Measurements from ENCODE around the gene NPHP1. TPM values are rescaled to one million over a fixed set of nuclear protein-coding genes. Genes with fewer than 3 reads are reported as not detected.

NPHP1 gene
- total and polyA plus RNA-seq, 2 of the 8 experiments (the other 6 are each of a cell fraction or from before 2014, with no cell fraction given) = 1.4 to 2.8 TPM

DNA sequence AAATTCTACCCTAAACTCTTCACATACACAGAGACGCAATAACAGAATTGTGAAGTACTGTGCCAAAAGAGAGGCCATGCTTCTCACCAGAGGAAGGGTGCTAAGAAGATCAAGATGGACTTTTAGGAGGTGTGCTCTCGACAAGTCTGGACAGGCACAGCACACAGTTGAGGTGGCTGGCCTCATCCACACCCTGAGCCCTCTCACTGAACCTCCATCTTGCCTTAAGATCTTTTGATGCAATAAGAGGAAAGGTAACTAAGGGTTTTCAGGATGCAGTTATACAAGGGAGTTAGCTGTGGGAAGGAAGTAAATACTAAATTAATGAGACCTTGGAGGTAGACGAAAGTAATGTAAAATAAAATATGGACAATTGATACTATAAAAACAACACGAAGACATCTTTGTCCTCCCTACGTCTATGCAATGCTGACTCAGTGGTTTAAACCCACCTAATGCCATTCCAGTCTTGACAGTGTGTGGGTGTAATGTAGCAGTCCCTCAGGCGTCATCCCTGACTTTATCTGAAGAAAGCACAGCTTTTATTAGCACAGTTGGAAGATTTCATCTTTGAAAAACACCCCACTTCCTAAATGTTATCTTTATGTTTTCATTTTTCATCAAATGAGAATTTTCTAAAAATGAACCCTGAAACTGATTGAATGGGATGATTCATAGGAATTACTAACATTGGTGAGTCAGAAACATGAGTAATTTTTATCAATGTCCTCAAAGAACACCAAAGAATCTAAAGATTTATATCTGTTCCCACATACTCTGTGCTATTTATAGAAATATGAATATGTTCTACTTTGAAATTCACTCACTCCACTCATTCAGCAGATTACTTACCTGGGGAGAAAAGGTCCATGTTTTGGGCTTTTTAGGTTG is 55.2 kb downstream of the NPHP1 start:
- Histone ChIP-seq H4K8ac (ENCODE audit: extremely low read depth, insufficient read depth, low read length) (no peak overlapping the region), H3K36me3 (ENCODE audit: control insufficient read depth in 2 of 4, insufficient read depth in 4 of 4, low read length in 3 of 4) (no peaks in the 10 kb centered on the region), H2BK120ac (replicated peaks; ENCODE audit: low read depth, low read length) (no peak overlapping the region), H3K27me3 (replicated peaks in 1 of 4; ENCODE audit: control insufficient read depth in 3 of 4, extremely low read depth in 1 of 4, insufficient read depth in 3 of 4, low read length in 3 of 4) (no peaks in the 10 kb centered on the region), H4K20me1 (replicated peaks in 1 of 2; ENCODE audit: control insufficient read depth in 1 of 2, insufficient read depth in 2 of 2, low read length in 2 of 2) (no peaks in the 10 kb centered on the region), H3K56ac (replicated peaks; ENCODE audit: insufficient read length, low read depth, low read length) (no peak overlapping the region), H3K9me3 (ENCODE audit: insufficient read depth in 2 of 2, low read depth in 1 of 2, low read length in 1 of 2) (peaks cover 4 to 7% of the 10 kb centered on the region in 2 experiments; a peak in 3 of 4 replicates), H2BK5ac (ENCODE audit: low read depth, low read length) (no peak overlapping the region), H3K79me1 (ENCODE audit: low read depth, low read length) (no peaks in the 10 kb centered on the region), H3K4me2 (ENCODE audit: insufficient read depth in 1 of 2, low read depth in 2 of 2, low read length in 2 of 2) (no peak overlapping the region), H3K23me2 (ENCODE audit: low read depth, low read length) (no peaks in the 10 kb centered on the region), H4K91ac (replicated peaks; ENCODE audit: insufficient read length, low read length) (no peak overlapping the region), H3K18ac (ENCODE audit: extremely low read depth, low read length) (no peak overlapping the region), H2BK12ac (ENCODE audit: low read depth, low read length) (no peak overlapping the region), H2BK20ac (ENCODE audit: low read length) (no peak overlapping the region), H2AK5ac (ENCODE audit: low read depth, low read length) (no peak overlapping the region), H2AFZ (ENCODE audit: low read length) (no peak overlapping the region), H4K5ac (ENCODE audit: insufficient read length, low read depth, low read length) (no peak overlapping the region), H2BK15ac (ENCODE audit: low read length) (no peak overlapping the region), H3K27ac (ENCODE audit: low read depth, low read length) (no peak overlapping the region), H3K79me2 (ENCODE audit: control insufficient read depth in 1 of 2, insufficient read depth in 2 of 2, low read length in 2 of 2) (no peaks in the 10 kb centered on the region), H3K9ac (replicated peaks in 1 of 4; ENCODE audit: extremely low read depth in 1 of 4, low read depth in 3 of 4, low read length in 3 of 4) (no peak overlapping the region), H3K4me1 (replicated peaks in 1 of 4; ENCODE audit: control insufficient read depth in 3 of 4, insufficient read depth in 4 of 4, low read length in 3 of 4) (no peaks in the 10 kb centered on the region), H3K4me3 (ENCODE audit: extremely low read depth in 1 of 4, insufficient read depth in 2 of 4, low read depth in 3 of 4, low read length in 4 of 4) (no peak overlapping the region), H3K23ac (ENCODE audit: insufficient read length) (no peak overlapping the region), H3K14ac (ENCODE audit: insufficient read length) (no peak overlapping the region), H3K4ac (replicated peaks; ENCODE audit: insufficient read length, low read depth, low read length) (no peak overlapping the region)
- POLR2A ChIA-PET (ENCODE audit: partially characterized antibody) = no interaction called here
- CTCF ChIA-PET (ENCODE audit: partially characterized antibody) = interaction anchor here (0.6 to 1.2 kb wide), 3 partner anchors 8 to 30 kb away, joined by 3 to 6 read pairs (median 4); no protein-coding TSS in a partner anchor
- 94% methylated on average over 6 of the region's 6 CpGs; no CpG with 5 or more reads in 1 of the 2 experiments for WGBS, 2 experiments (ENCODE audit: extremely low coverage in 1 of 2, insufficient coverage in 1 of 2, insufficient read length in 1 of 2, insufficient replicate concordance in 2 of 2, low coverage in 1 of 2, low lambda C conversion rate in 2 of 2, missing lambda C conversion rate in 1 of 2)
- TF ChIP-seq SIRT6 (IDR thresholded peaks at IDR 0.05; ENCODE audit: low read length) = no peak
- TF ChIP-seq NANOG (IDR thresholded peaks at IDR 0.05; ENCODE audit: insufficient read depth, low read depth, low read length, poor library complexity, severe bottlenecking) = no peak
- TF ChIP-seq KDM4A (IDR thresholded peaks at IDR 0.05; ENCODE audit: low read depth, low read length, severe bottlenecking) = no peak
- no peak for TF ChIP-seq EGR1 (IDR thresholded peaks at IDR 0.05; ENCODE audit: borderline replicate concordance, low read depth, low read length)
- no peak for TF ChIP-seq BRCA1 (IDR thresholded peaks at IDR 0.05; ENCODE audit: low read depth, low read length)
- no peak for TF ChIP-seq CBX8 (IDR thresholded peaks at IDR 0.05; ENCODE audit: borderline replicate concordance, low read depth, low read length)
- no peak for TF ChIP-seq RAD21 (IDR thresholded peaks at IDR 0.05 in 1 of 2, conservative IDR thresholded peaks at IDR 0.05 in 1 of 2; ENCODE audit: low read depth in 2 of 2, low read length in 2 of 2)
- TF ChIP-seq TEAD4 (IDR thresholded peaks at IDR 0.05; ENCODE audit: low read depth, low read length) = no peak
- TF ChIP-seq, protein P1, sequence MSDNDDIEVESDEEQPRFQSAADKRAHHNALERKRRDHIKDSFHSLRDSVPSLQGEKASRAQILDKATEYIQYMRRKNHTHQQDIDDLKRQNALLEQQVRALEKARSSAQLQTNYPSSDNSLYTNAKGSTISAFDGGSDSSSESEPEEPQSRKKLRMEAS (IDR thresholded peaks at IDR 0.05) = no peak
- TF ChIP-seq, protein P2, sequence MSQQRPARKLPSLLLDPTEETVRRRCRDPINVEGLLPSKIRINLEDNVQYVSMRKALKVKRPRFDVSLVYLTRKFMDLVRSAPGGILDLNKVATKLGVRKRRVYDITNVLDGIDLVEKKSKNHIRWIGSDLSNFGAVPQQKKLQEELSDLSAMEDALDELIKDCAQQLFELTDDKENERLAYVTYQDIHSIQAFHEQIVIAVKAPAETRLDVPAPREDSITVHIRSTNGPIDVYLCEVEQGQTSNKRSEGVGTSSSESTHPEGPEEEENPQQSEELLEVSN (IDR thresholded peaks at IDR 0.05) = no peak
- DNase-seq (ENCODE audit: low read depth in 1 of 2, low spot score in 2 of 2) (no peak), FAIRE-seq (no peak)
